Measurements from ENCODE around the gene LAMTOR2.

Gene LAMTOR2

GRCh38 chr1:156053768-156054499 lies 648 bp upstream of the LAMTOR2 start, which contains the start of gene UBQLN4:
Gene UBQLN4, minus strand, starts transcription at chr1:156053798. Its CDS starts 97 bp downstream, at chr1:156053701.
- Histone ChIP-seq H3K27me3 (ENCODE audit: control insufficient read depth, insufficient read depth, low read length) (no peaks in the 10 kb centered on the region), H3K9me3 (ENCODE audit: control insufficient read depth, insufficient read depth, low read depth, low read length) (no peaks in the 10 kb centered on the region), H3K36me3 (ENCODE audit: control insufficient read depth, insufficient read depth, low read length) (peaks cover 28% of the 10 kb centered on the region), H3K4me3 (ENCODE audit: low read depth, low read length) (peak within 1 kb of the TSS; percentile 91), H3K9ac (ENCODE audit: low read length) (peak within 1 kb of the TSS; percentile 79), H3K27ac (ENCODE audit: low read depth, low read length) (peak within 1 kb of the TSS; percentile 54; the same call in 1 of the 2 replicates), H3K4me1 (ENCODE audit: control insufficient read depth, insufficient read depth, low read length) (no peaks in the 10 kb centered on the region; the same call in 1 of the 2 replicates)

GRCh38 chr1:156055281-156056048 lies 883 bp downstream of the LAMTOR2 start:
- H3K4me1 ChIP-seq (ENCODE audit: control insufficient read depth, insufficient read depth, low read length), result no peaks in the 10 kb centered on the region; the same call in 1 of the 2 replicates
- H3K27ac ChIP-seq (ENCODE audit: low read depth, low read length), result no peak overlapping the region
- H3K36me3 ChIP-seq (ENCODE audit: control insufficient read depth, insufficient read depth, low read length), result peaks cover 15% of the 10 kb centered on the region
- no peaks in the 10 kb centered on the region for H3K27me3 ChIP-seq (ENCODE audit: control insufficient read depth, insufficient read depth, low read length)
- peak overlapping the region; percentile 91 for H3K4me3 ChIP-seq (ENCODE audit: low read depth, low read length)
- H3K9ac ChIP-seq (ENCODE audit: low read length), result peak overlapping the region; percentile 73
- no peaks in the 10 kb centered on the region for H3K9me3 ChIP-seq (ENCODE audit: control insufficient read depth, insufficient read depth, low read depth, low read length)

GRCh38 chr1:156056326-156056849 lies 1.8 kb downstream of the LAMTOR2 start:
- Histone ChIP-seq H3K4me1 (ENCODE audit: control insufficient read depth, insufficient read depth, low read length) (peaks cover 4% of the 10 kb centered on the region), H3K4me3 (ENCODE audit: low read depth, low read length) (no peak overlapping the region), H3K36me3 (ENCODE audit: control insufficient read depth, insufficient read depth, low read length) (peaks cover 13% of the 10 kb centered on the region), H3K27me3 (ENCODE audit: control insufficient read depth, insufficient read depth, low read length) (no peaks in the 10 kb centered on the region), H3K9ac (ENCODE audit: low read length) (no peak overlapping the region), H3K27ac (ENCODE audit: low read depth, low read length) (no peak overlapping the region), H3K9me3 (ENCODE audit: control insufficient read depth, insufficient read depth, low read depth, low read length) (no peaks in the 10 kb centered on the region)

GRCh38 chr1:156060937-156061636 lies 6.5 kb downstream of the LAMTOR2 start, which contains the start of gene RAB25:
Gene RAB25, plus strand, starts transcription at chr1:156061160. Its CDS starts 241 bp downstream, at chr1:156061401.
- H3K27me3 ChIP-seq (ENCODE audit: control insufficient read depth, insufficient read depth, low read length), result no peaks in the 10 kb centered on the region
- peaks cover 13% of the 10 kb centered on the region for H3K36me3 ChIP-seq (ENCODE audit: control insufficient read depth, insufficient read depth, low read length)
- peak within 1 kb of the TSS; percentile 80 for H3K27ac ChIP-seq (ENCODE audit: low read depth, low read length)
- H3K9me3 ChIP-seq (ENCODE audit: control insufficient read depth, insufficient read depth, low read depth, low read length), result no peaks in the 10 kb centered on the region
- H3K9ac ChIP-seq (ENCODE audit: low read length), result peak within 1 kb of the TSS; percentile 84
- H3K4me1 ChIP-seq (ENCODE audit: control insufficient read depth, insufficient read depth, low read length), result peaks cover 18% of the 10 kb centered on the region
- H3K4me3 ChIP-seq (ENCODE audit: low read depth, low read length), result peak within 1 kb of the TSS; percentile 73

GRCh38 chr1:156062189-156062588 lies 7.6 kb downstream of the LAMTOR2 start:
- H3K9ac ChIP-seq (ENCODE audit: low read length), result no peak overlapping the region
- H3K4me1 ChIP-seq (ENCODE audit: control insufficient read depth, insufficient read depth, low read length), result peaks cover 19% of the 10 kb centered on the region
- no peaks in the 10 kb centered on the region for H3K9me3 ChIP-seq (ENCODE audit: control insufficient read depth, insufficient read depth, low read depth, low read length)
- peaks cover 8% of the 10 kb centered on the region for H3K36me3 ChIP-seq (ENCODE audit: control insufficient read depth, insufficient read depth, low read length)
- no peaks in the 10 kb centered on the region for H3K27me3 ChIP-seq (ENCODE audit: control insufficient read depth, insufficient read depth, low read length)
- peak overlapping the region; percentile 14 for H3K4me3 ChIP-seq (ENCODE audit: low read depth, low read length)
- H3K27ac ChIP-seq (ENCODE audit: low read depth, low read length), result no peak overlapping the region

- no peaks in the 10 kb centered on the region for H3K36me3 ChIP-seq (ENCODE audit: control insufficient read depth, insufficient read depth, low read length)
- H3K27ac ChIP-seq (ENCODE audit: low read depth, low read length), result no peak overlapping the region
- no peaks in the 10 kb centered on the region for H3K27me3 ChIP-seq (ENCODE audit: control insufficient read depth, insufficient read depth, low read length)
- peaks cover 19% of the 10 kb centered on the region for H3K4me1 ChIP-seq (ENCODE audit: control insufficient read depth, insufficient read depth, low read length)
- no peak overlapping the region for H3K4me3 ChIP-seq (ENCODE audit: low read depth, low read length)
- no peaks in the 10 kb centered on the region for H3K9me3 ChIP-seq (ENCODE audit: control insufficient read depth, insufficient read depth, low read depth, low read length)
- no peak overlapping the region for H3K9ac ChIP-seq (ENCODE audit: low read length)
Measured at GRCh38 chr1:156063997-156064285, 9.4 kb downstream of the LAMTOR2 start.

GRCh38 chr1:156064615-156065014 lies 10.0 kb downstream of the LAMTOR2 start:
- Histone ChIP-seq H3K9ac (ENCODE audit: low read length) (no peak overlapping the region), H3K4me3 (ENCODE audit: low read depth, low read length) (no peak overlapping the region), H3K9me3 (ENCODE audit: control insufficient read depth, insufficient read depth, low read depth, low read length) (no peaks in the 10 kb centered on the region), H3K4me1 (ENCODE audit: control insufficient read depth, insufficient read depth, low read length) (peaks cover 19% of the 10 kb centered on the region), H3K36me3 (ENCODE audit: control insufficient read depth, insufficient read depth, low read length) (peaks cover under 1% of the 10 kb centered on the region; the same call in 1 of the 2 replicates), H3K27ac (ENCODE audit: low read depth, low read length) (no peak overlapping the region), H3K27me3 (ENCODE audit: control insufficient read depth, insufficient read depth, low read length) (no peaks in the 10 kb centered on the region)

- Histone ChIP-seq H3K27ac (ENCODE audit: low read depth, low read length) (no peak overlapping the region), H3K4me3 (ENCODE audit: low read depth, low read length) (no peak overlapping the region), H3K36me3 (ENCODE audit: control insufficient read depth, insufficient read depth, low read length) (peaks cover 6% of the 10 kb centered on the region; the same call in 1 of the 2 replicates), H3K4me1 (ENCODE audit: control insufficient read depth, insufficient read depth, low read length) (peaks cover 19% of the 10 kb centered on the region), H3K27me3 (ENCODE audit: control insufficient read depth, insufficient read depth, low read length) (no peaks in the 10 kb centered on the region), H3K9me3 (ENCODE audit: control insufficient read depth, insufficient read depth, low read depth, low read length) (no peaks in the 10 kb centered on the region), H3K9ac (ENCODE audit: low read length) (no peak overlapping the region)
Measured at GRCh38 chr1:156065212-156065611, 10.6 kb downstream of the LAMTOR2 start.

- H3K36me3 ChIP-seq (ENCODE audit: control insufficient read depth, insufficient read depth, low read length), result peaks cover 6% of the 10 kb centered on the region; the same call in 1 of the 2 replicates
- H3K9ac ChIP-seq (ENCODE audit: low read length), result no peak overlapping the region
- H3K9me3 ChIP-seq (ENCODE audit: control insufficient read depth, insufficient read depth, low read depth, low read length), result no peaks in the 10 kb centered on the region
- no peak overlapping the region for H3K4me3 ChIP-seq (ENCODE audit: low read depth, low read length)
- H3K4me1 ChIP-seq (ENCODE audit: control insufficient read depth, insufficient read depth, low read length), result peaks cover 18% of the 10 kb centered on the region
- H3K27me3 ChIP-seq (ENCODE audit: control insufficient read depth, insufficient read depth, low read length), result no peaks in the 10 kb centered on the region
- no peak overlapping the region for H3K27ac ChIP-seq (ENCODE audit: low read depth, low read length)
Measured at GRCh38 chr1:156065871-156066270, 11.3 kb downstream of the LAMTOR2 start.

GRCh38 chr1:156067262-156067661 lies 12.7 kb downstream of the LAMTOR2 start:
- no peaks in the 10 kb centered on the region for H3K9me3 ChIP-seq (ENCODE audit: control insufficient read depth, insufficient read depth, low read depth, low read length)
- H3K4me3 ChIP-seq (ENCODE audit: low read depth, low read length), result no peak overlapping the region
- H3K27me3 ChIP-seq (ENCODE audit: control insufficient read depth, insufficient read depth, low read length), result no peaks in the 10 kb centered on the region
- H3K9ac ChIP-seq (ENCODE audit: low read length), result no peak overlapping the region
- H3K27ac ChIP-seq (ENCODE audit: low read depth, low read length), result no peak overlapping the region
- H3K4me1 ChIP-seq (ENCODE audit: control insufficient read depth, insufficient read depth, low read length), result peaks cover 11% of the 10 kb centered on the region
- peaks cover 6% of the 10 kb centered on the region; the same call in 1 of the 2 replicates for H3K36me3 ChIP-seq (ENCODE audit: control insufficient read depth, insufficient read depth, low read length)

Measured in HUES6 (cell line).